Heart left ventricle (tissue), 16 donors: Measurements from ENCODE around the gene NDUFA8. TPM values are rescaled to one million over a fixed set of nuclear protein-coding genes. Genes with fewer than 3 reads are reported as not detected.

ENCODE experiments used
- ATAC-seq, 4 donors: fragments of 200-7000 bp; cut with Tn5 transposase; one replicate each; pipeline ENCODE4 v1.9.1; 2020 to 2022; ENCODE audit warnings: moderate library complexity in 4 of 4, mild to moderate bottlenecking in 3 of 4, moderate number of reproducible peaks in 1 of 4
- DNase-seq, 5 donors: peaks; one replicate each; pipeline ENCODE4 v3.0.0-alpha.2; 2020
- H3K27ac ChIP-seq, 12 donors: fragments of 200-600 bp; sonication (generic) in 4 of 12; one replicate each; pipeline versions ENCODE4 v1.5.0 to v1.8.0; 2016 to 2022; ENCODE audit warnings: mild to moderate bottlenecking in 2 of 12
- H3K27me3 ChIP-seq, 9 donors: fragments of 200-600 bp; sonication (generic) in 2 of 9; one replicate each; pipeline versions ENCODE4 v1.5.1 to v1.8.0; 2016 to 2022; ENCODE audit warnings: mild to moderate bottlenecking in 3 of 9
- H3K36me3 ChIP-seq, 9 donors: fragments of 200-600 bp; sonication (generic) in 2 of 9; one replicate each; pipeline versions ENCODE4 v1.5.0 to v1.8.0; 2018 to 2022; ENCODE audit warnings: mild to moderate bottlenecking in 2 of 9
- H3K4me1 ChIP-seq, 12 donors: fragments of 200-600 bp; sonication (generic) in 4 of 12; one replicate each; pipeline versions ENCODE4 v1.5.0 to v1.8.0; 2016 to 2022; ENCODE audit warnings: mild to moderate bottlenecking in 3 of 12
- H3K4me3 ChIP-seq, 12 donors: fragments of 200-600 bp; sonication (generic) in 4 of 12; one replicate each; pipeline versions ENCODE4 v1.5.0 to v1.8.0; 2017 to 2022; ENCODE audit warnings: mild to moderate bottlenecking in 9 of 12, moderate library complexity in 4 of 12
- H3K9me3 ChIP-seq, 12 donors: fragments of 200-600 bp; sonication (generic) in 4 of 12; one replicate each; pipeline versions ENCODE4 v1.5.0 to v1.8.0; 2016 to 2022; ENCODE audit warnings: mild to moderate bottlenecking in 1 of 12
- POLR2A ChIP-seq, 2 donors: fragments of 450-650 bp; IDR thresholded peaks; one replicate each; pipeline ENCODE4 v1.6.1; 2017; ENCODE audit warnings: antibody characterized with exemption in 2 of 2, mild to moderate bottlenecking in 2 of 2, moderate library complexity in 2 of 2
- WGBS, 4 donors: extraction: QIAGEN DNeasy Blood & Tissue Kit in 2 of 4; methylation state at CpG; one replicate each; pipeline versions ENCODE4 v1.1.5 to v1.1.7; 2013 to 2018; 5-methylcytosine and 5-hydroxymethylcytosine counted together
- intact Hi-C, 10 donors: fragments of 100-400 bp; cut with DNase I; formaldehyde crosslinking; loops; one replicate each; pipeline versions ENCODE4 v1.11.1 to v1.14.2; 2022
- polyA plus RNA-seq, 2 donors: library from polyadenylated mRNA; stranded (reverse); fragments of 200-250 nt; gene quantifications; one replicate each; pipeline ENCODE4 v1.2.3, GENCODE V29; 2013
- total RNA-seq, 9 donors: library from RNA; depleted of rRNA in 2 of 9; stranded (reverse); fragments of >200 nt in 2 of 9; fragmentation: NEBNext Ultra II Directional in 3 of 9; extraction: Animal tissue kit (Norgen Biotek cat#: 25700) in 3 of 9; gene quantifications; one replicate each; pipeline versions ENCODE4 v1.1.0 to v1.2.4, GENCODE V29; 2016 to 2023
- TF ChIP-seq, protein P1 (sequence below), 12 donors: fragments of 200-600 bp; sonication (generic) in 4 of 12; IDR thresholded peaks; one replicate each; pipeline versions ENCODE4 v1.5.0 to v1.8.0; 2018 to 2022; ENCODE audit warnings: antibody characterized with exemption in 12 of 12, mild to moderate bottlenecking in 5 of 12
- donor health status: ischemic (EF 13 %, LVEDD 7.1; RV severe dilation, severe dysfunction).
- donor health status: healthy with polysubstance abuse.
- donor health status: DM: no; HTN: yes; CAD: no.
- donor health status: DM: no; HTN: no; CAD: no.
- donor health status: ischemic (EF 25% LVEDD 6.9; RV normal size, moderate dysfunction).
- donor health status: ischemic (EF 25% LVEDD 5.7; RV mildly dilated, moderate dysfunction).
- donor health status: healthy.
- donor health status: DM: yes; HTN: yes; CAD: no.
- donor health status: ischemic (EF 35%, LVEDD 5.7; RV mildly dilated, moderate dysfunction).
- donor health status: nonischemic (EF 11% LVEDD 7.7; RV severe dilation, severe dysfunction).
- donor health status: DM: yes; HTN: yes; CAD: no.
- donor health status: PGD.
- donor health status: ischemic (EF 29% LVEDD 5.4; RV normal size, mild dysfunction).
- donor health status: nonischemic (EF 23%, LVEDD 6.1; RV moderate dilation, normal function).

NDUFA8 gene
- total and polyA plus RNA-seq, 11 donors: 183 to 919 (median 261) TPM

- Histone ChIP-seq H3K9me3 (no peaks in the 10 kb centered on the region), H3K4me1 (peaks cover 0 to 6% (median 0%) of the 10 kb centered on the region in 12 donors), H3K36me3 (no peaks in the 10 kb centered on the region), H3K27me3 (no peaks in the 10 kb centered on the region), H3K27ac (no peak overlapping the region), H3K4me3 (no peak overlapping the region)
- TF ChIP-seq, protein P1, sequence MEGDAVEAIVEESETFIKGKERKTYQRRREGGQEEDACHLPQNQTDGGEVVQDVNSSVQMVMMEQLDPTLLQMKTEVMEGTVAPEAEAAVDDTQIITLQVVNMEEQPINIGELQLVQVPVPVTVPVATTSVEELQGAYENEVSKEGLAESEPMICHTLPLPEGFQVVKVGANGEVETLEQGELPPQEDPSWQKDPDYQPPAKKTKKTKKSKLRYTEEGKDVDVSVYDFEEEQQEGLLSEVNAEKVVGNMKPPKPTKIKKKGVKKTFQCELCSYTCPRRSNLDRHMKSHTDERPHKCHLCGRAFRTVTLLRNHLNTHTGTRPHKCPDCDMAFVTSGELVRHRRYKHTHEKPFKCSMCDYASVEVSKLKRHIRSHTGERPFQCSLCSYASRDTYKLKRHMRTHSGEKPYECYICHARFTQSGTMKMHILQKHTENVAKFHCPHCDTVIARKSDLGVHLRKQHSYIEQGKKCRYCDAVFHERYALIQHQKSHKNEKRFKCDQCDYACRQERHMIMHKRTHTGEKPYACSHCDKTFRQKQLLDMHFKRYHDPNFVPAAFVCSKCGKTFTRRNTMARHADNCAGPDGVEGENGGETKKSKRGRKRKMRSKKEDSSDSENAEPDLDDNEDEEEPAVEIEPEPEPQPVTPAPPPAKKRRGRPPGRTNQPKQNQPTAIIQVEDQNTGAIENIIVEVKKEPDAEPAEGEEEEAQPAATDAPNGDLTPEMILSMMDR (IDR thresholded peaks at IDR 0.05): no peak
- WGBS, 4 donors: 89 to 92% (median 90%) methylated on average over 6 of the region's 6 CpGs
- no peak for ATAC-seq
- DNase-seq: no peak
- intact Hi-C loops: loop anchor here in 1 of 10 donors (5.0 kb wide), 1 partner anchor 245 kb away; no protein-coding TSS in a partner anchor
Measured at GRCh38 chr9:122112238-122112637, 47.3 kb downstream of the NDUFA8 start.

DNA sequence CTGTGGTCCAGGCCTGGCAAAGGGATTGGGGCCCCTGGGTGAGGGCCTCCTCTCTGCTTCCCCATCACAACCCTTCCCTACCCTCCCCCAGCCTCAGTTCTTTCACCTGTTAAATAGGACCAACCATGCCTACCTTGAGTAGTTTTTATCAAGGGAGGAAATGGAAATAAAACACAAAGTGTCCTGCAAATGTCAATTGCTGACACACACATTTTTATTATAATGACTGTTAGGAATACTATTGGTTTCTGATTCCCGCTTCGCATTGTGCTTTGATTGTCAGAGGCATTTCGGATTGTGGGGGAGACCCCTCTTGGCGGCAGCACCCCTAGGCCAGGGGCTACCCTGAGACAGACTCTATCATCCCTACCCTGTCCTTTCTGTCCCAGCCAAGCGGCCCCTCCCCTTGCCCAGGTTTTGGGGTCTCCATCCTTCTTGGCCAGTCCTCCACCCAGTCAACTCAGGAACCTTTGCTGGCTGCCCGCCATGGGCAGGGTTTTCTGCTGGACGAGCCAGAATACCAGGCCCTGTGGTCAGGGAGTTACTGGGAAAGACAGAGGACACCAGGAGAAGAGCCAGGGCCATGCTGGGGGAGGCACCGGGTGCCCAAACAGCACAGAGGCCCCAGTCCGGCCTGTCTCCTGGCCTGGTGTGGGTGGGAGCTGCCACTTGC lies 48.0 kb downstream of the NDUFA8 start:
- TF ChIP-seq, protein P1 (IDR thresholded peaks at IDR 0.05): no peak
- no peak for TF ChIP-seq POLR2A (IDR thresholded peaks at IDR 0.05)
- H3K9me3 ChIP-seq: no peaks in the 10 kb centered on the region
- ATAC-seq: no peak
- DNase-seq: no peak
- no peak overlapping the region for H3K27ac ChIP-seq
- no peak overlapping the region for H3K4me3 ChIP-seq
- peaks cover 0 to 12% (median 5%) of the 10 kb centered on the region in 12 donors for H3K4me1 ChIP-seq
- 88 to 95% (median 92%) methylated on average over 8 to 9 of the region's 9 CpGs for WGBS, 4 donors
- intact Hi-C loops: loop anchor here in 1 of 10 donors (5.0 kb wide), 1 partner anchor 246 kb away; no protein-coding TSS in a partner anchor
- no peaks in the 10 kb centered on the region for H3K36me3 ChIP-seq
- no peaks in the 10 kb centered on the region for H3K27me3 ChIP-seq

- no peak for TF ChIP-seq POLR2A (IDR thresholded peaks at IDR 0.05)
- TF ChIP-seq, protein P1 (IDR thresholded peaks at IDR 0.05): no peak
- peaks cover 0 to 17% (median 6%) of the 10 kb centered on the region in 12 donors for H3K4me1 ChIP-seq
- H3K4me3 ChIP-seq: no peak overlapping the region
- ATAC-seq (no peak), DNase-seq (no peak)
- H3K27ac ChIP-seq: no peak overlapping the region
- H3K9me3 ChIP-seq: no peaks in the 10 kb centered on the region
- H3K27me3 ChIP-seq: no peaks in the 10 kb centered on the region
- WGBS, 4 donors: 82 to 97% (median 90%) methylated on average over 7 of the region's 7 CpGs
- H3K36me3 ChIP-seq: no peaks in the 10 kb centered on the region
- intact Hi-C loops: loop anchor here in 1 of 10 donors (5.0 kb wide), 1 partner anchor 247 kb away; no protein-coding TSS in a partner anchor
Measured at GRCh38 chr9:122110100-122110833, 49.3 kb downstream of the NDUFA8 start.
